Measurements from ENCODE around the gene TRAF4. TPM values are rescaled to one million over a fixed set of nuclear protein-coding genes. Genes with fewer than 3 reads are reported as not detected.

TRAF4 gene
- total RNA-seq, 6 donors from 2014 or later = 34.8 to 84.9 (median 64.1) TPM

GRCh38 chr17:28705074-28705659, 38.6 kb upstream of the TRAF4 start:
- no peak for TF ChIP-seq CTCF (IDR thresholded peaks at IDR 0.05)
- no peak for TF ChIP-seq POLR2A (IDR thresholded peaks at IDR 0.05)
- WGBS, 2 donors = 81% methylated on average over 4 to 5 of the region's 5 CpGs
- no peak overlapping the region for H3K27ac ChIP-seq
- H3K4me3 ChIP-seq = no peak overlapping the region
- peaks cover 24 to 48% (median 37%) of the 10 kb centered on the region in 4 donors for H3K36me3 ChIP-seq
- no peaks in the 10 kb centered on the region for H3K27me3 ChIP-seq
- H3K9me3 ChIP-seq = no peaks in the 10 kb centered on the region
- peaks cover 0 to 4% (median 3%) of the 10 kb centered on the region in 4 donors for H3K4me1 ChIP-seq
- DNase-seq (no peak), ATAC-seq (ENCODE audit: low FRiP score in 2 of 2) (no peak)

GRCh38 chr17:28705728-28706334, 38.0 kb upstream of the TRAF4 start:
- H3K27ac ChIP-seq = no peak overlapping the region
- H3K27me3 ChIP-seq = no peaks in the 10 kb centered on the region
- no peak overlapping the region for H3K4me3 ChIP-seq
- DNase-seq (no peak), ATAC-seq (ENCODE audit: low FRiP score in 2 of 2) (no peak)
- TF ChIP-seq CTCF (IDR thresholded peaks at IDR 0.05) = no peak
- peaks cover 0 to 11% (median 6%) of the 10 kb centered on the region in 4 donors for H3K4me1 ChIP-seq
- 81 to 100% methylated on average over 1 to 10 of the region's 10 CpGs for WGBS, 2 donors
- H3K36me3 ChIP-seq = peaks cover 17 to 42% (median 30%) of the 10 kb centered on the region in 4 donors
- H3K9me3 ChIP-seq = no peaks in the 10 kb centered on the region

- H3K4me1 ChIP-seq = peaks cover 4 to 16% (median 9%) of the 10 kb centered on the region in 4 donors
- no peaks in the 10 kb centered on the region for H3K27me3 ChIP-seq
- DNase-seq (no peak), ATAC-seq (ENCODE audit: low FRiP score in 2 of 2) (no peak)
- H3K36me3 ChIP-seq = peaks cover 10 to 33% (median 21%) of the 10 kb centered on the region in 4 donors
- 79 to 100% methylated on average over 2 to 5 of the region's 7 CpGs for WGBS, 2 donors
- no peaks in the 10 kb centered on the region for H3K9me3 ChIP-seq
- TF ChIP-seq CTCF (IDR thresholded peaks at IDR 0.05) (no peak), EP300 (IDR thresholded peaks at IDR 0.05) (no peak), POLR2A (IDR thresholded peaks at IDR 0.05) (no peak), POLR2AphosphoS5 (IDR thresholded peaks at IDR 0.05) (no peak)
- no peak overlapping the region for H3K4me3 ChIP-seq
- H3K27ac ChIP-seq = no peak overlapping the region
These were observed 37.1 kb upstream of the TRAF4 start for GRCh38 chr17:28706471-28707338.

GRCh38 chr17:28707339-28707720, 36.5 kb upstream of the TRAF4 start:
- no peaks in the 10 kb centered on the region for H3K9me3 ChIP-seq
- 90 to 93% methylated on average over 2 of the region's 2 CpGs for WGBS, 2 donors
- H3K36me3 ChIP-seq = peaks cover 6 to 27% (median 15%) of the 10 kb centered on the region in 4 donors
- no peak for DNase-seq
- TF ChIP-seq POLR2AphosphoS5 (IDR thresholded peaks at IDR 0.05) (no peak), EP300 (IDR thresholded peaks at IDR 0.05) (no peak), POLR2A (IDR thresholded peaks at IDR 0.05) (no peak), CTCF (IDR thresholded peaks at IDR 0.05) (no peak)
- no peak overlapping the region for H3K27ac ChIP-seq
- ATAC-seq (ENCODE audit: low FRiP score in 2 of 2) = no peak
- H3K4me3 ChIP-seq = no peak overlapping the region
- no peaks in the 10 kb centered on the region for H3K27me3 ChIP-seq
- peaks cover 10 to 23% (median 15%) of the 10 kb centered on the region in 4 donors for H3K4me1 ChIP-seq
